ENCODE results near the gene S100A3.
"Not testable (repeated sequence)": the region's sequence is repeated elsewhere in the genome, so short reads cannot be mapped to it uniquely, and the experiment has no call there.

GRCh38 chr1:153575081-153575491, 26.0 kb upstream of the S100A3 start:
- TF ChIP-seq CTCF (IDR thresholded peaks at IDR 0.05; ENCODE audit: low read depth, low read length); EZH2phosphoT487 (IDR thresholded peaks at IDR 0.05; ENCODE audit: low read depth): not testable (repeated sequence)
